Measurements from ENCODE around the gene SPINT2.
"Not testable (repeated sequence)": the region's sequence is repeated elsewhere in the genome, so short reads cannot be mapped to it uniquely, and the experiment has no call there.

The SPINT2 gene

DNA sequence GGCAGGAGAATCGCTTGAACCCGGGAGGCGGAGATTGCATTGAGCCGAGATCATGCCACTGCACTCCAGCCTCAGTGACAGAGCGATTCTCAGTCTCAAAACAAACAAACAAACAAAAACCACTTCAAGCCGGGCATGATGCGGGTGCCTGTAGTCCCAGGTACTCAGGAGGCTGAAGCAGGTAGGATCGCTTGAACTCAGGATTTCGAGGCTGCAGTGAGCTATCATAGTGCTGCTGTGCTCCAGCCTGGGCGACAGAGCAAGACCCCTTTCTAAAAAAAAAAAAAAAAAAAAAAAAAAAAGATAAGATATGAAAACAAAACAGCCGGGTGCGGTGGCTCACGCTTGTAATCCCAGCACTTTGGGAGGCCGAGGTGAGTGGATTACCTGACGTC lies 21.1 kb upstream of the SPINT2 start:
- no peak for DNase-seq

DNA sequence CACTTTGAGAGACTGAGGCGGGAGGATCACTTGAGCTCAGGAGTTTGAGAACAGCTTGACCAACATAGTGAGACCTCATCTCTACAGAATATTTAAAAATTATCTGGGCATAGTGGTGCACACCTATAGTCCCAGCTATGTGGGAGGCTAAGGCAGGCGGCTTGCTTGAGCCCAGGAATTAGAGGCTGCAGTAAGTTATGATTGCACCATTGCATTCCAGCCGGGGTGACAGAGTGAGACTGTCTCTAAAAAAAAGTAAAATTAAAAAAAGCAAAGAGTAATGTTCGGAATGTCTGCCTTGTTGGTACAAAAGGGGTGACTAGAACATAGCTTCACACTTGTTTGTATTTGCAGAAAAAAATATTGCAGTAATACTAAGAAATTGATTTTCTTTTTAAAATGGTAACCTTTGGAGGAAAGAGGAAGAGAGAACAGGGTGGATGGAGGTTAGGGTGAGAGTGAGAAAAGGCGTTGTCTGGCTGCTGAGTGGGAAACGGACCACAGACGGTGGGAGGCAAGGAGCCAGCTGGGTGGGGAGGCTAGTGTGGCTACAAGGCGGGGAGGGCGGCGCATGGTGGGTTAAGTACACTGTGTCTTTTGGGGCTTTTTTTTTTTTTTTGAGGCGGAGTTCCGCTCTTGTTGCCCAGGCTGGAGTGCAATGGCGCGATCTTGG lies 18.4 kb upstream of the SPINT2 start:
- DNase-seq, result no peak

DNA sequence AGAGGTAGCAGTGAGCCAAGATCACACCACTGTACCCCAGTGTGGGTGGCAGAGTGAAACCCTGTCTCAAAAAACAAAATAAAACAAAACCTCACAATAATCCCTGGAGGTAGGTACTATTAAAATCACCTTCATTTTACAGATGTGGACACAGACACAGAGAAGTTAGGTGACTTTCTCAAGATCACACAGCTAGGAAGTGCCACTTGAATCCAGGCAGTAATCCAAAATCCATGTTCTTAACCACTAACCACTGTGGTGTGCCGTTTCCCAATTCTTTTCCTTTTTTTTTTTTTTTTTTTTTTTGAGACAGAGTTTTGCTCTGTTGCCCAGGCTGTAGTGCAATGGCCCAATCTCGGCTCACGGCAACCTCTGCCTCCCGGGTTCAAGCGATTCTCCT lies 17.2 kb upstream of the SPINT2 start:
- no peak for DNase-seq

DNA sequence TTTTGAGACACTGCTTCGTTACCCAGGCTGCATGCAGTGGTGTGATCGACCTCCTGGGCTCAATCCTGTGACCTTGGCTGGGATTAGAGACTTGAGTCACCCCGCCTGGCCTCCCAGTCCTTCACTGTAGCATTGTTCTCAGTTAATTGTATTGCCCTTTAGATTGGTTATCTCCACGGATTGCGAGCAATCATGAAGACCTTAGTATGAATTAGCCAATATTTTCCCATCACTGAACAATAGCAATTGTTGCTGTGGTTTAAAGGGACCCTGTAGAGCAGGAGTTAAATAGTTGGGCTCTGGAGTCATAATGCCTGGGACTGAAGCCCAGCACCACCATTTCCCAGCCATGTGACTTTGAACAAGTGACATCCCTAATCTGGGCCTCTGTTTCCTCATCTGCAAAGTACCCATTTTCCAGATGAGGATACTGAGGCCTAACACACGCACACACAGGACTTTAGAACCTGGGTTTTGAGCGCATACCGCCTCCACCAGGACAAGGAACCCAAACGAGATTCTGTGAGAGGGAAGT lies 16.6 kb upstream of the SPINT2 start:
- DNase-seq, result no peak

DNA sequence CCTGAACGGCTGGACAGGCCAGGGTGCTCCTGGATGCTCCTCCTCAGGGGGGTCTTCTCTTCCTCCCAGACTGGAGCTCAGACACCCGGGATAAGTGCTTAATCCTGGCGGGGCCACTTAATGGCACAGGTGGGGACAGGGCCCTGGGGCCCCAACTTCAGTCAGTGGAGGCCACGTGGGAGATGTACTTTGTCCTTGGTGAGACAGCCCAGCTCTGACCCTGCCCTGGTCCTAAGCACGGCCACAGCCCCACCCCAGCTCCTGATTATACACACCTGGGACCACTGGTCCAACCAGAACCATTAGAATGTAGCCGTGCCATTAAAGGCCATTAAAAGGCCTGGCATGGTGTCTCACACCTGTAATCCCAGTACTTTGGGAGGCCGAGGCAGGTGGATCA lies 16.0 kb upstream of the SPINT2 start:
- DNase-seq, result no peak

DNA sequence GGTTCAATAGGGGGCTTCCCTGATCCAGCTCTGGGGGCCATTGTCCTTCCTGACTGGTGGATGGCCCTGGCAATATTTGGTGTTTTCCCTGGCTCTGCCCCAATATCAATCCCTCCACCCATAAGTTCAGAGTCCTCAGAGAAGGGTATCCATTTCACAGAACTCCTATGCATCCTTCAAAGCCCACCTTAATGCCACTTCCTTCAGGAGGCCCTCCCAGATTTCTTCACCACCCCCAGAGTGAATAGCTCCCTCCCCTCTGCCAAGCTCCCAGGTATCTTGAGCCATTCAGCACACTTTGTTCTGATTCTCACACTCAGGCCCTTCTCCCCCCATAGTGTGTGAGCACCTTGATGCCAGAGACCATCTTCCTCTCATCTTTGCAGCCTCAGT lies 13.9 kb upstream of the SPINT2 start:
- DNase-seq, result no peak

DNA sequence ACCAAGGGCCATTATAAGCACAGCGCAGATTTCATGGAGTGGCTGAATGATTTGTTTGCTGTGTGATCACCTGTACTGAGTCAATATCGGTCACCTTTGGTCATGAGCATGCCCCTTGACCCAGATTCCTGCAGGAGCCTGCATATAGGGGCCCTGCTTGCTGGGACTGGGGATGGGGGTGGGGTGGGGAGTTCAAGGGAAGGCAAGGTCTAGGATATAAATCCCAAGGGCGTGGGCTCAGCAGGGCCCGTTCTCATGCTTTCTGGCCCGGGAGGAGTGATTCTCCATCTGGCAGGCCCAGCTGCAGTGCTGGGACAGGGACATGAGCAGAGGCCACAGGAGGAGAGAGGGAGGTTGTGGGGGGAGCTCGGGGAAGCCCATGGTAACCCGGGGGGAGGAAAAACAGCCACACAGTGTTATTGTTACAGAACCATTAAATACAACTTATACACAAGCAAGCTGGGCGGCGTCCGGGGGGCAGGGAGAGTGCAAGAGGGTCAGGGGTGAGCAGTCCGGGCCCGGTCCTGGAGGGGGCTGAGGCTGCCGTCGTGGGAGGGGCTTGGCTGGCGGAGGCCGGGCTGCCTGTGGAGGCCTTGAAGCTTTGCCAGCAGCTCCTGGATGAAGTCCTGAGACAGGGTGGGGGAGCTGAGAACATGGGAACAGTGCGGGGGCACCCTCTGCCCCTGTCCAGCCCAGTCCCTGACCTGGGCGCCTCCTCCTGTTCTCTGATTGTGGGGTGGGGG lies 13.4 kb upstream of the SPINT2 start:
- peak in 1 of 2 experiments; percentile 45 for DNase-seq

DNA sequence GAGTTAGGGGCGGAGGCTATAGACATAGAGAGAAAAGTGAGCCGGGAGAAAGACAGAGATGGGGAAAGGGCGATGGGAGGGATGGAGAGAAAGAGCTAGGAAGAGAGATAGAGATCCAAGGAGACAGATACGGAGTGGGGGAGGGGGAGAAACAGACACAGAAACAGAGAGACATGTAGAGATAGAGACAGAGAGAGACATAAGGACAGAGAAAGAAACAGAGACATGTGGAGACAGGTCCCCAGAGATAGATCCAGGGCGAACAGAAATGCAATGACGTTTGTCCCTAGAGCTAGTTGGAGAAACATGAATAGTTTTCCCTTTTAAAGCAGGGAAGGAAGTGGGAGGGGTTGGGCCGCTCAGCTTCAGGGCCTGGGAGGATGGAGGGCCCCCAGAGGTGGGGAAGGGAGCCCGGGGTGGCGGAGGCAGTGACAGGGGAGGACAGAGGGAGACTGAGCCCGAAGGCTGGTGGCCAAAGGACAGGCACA lies 12.8 kb upstream of the SPINT2 start:
- no peak for DNase-seq

DNA sequence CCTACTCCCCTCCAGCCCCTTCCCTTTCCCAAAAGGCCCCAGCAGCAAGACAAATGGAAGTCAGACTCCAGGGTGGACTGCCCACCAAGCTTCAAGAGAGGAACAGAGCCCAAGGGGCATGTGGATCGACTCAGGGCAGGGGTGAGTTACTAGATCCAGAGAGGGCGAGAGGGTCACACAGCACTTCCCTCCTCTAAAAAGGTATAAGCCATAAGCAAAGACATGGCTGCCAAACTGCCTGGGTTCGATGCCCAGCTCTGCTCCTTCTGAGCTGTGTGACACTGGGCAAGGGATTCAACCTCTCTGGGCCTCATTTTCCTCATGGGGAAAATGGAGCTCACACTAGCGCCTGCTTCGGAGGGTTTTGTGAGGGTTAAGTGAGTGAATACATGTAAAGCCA lies 12.0 kb upstream of the SPINT2 start:
- no peak for DNase-seq

DNA sequence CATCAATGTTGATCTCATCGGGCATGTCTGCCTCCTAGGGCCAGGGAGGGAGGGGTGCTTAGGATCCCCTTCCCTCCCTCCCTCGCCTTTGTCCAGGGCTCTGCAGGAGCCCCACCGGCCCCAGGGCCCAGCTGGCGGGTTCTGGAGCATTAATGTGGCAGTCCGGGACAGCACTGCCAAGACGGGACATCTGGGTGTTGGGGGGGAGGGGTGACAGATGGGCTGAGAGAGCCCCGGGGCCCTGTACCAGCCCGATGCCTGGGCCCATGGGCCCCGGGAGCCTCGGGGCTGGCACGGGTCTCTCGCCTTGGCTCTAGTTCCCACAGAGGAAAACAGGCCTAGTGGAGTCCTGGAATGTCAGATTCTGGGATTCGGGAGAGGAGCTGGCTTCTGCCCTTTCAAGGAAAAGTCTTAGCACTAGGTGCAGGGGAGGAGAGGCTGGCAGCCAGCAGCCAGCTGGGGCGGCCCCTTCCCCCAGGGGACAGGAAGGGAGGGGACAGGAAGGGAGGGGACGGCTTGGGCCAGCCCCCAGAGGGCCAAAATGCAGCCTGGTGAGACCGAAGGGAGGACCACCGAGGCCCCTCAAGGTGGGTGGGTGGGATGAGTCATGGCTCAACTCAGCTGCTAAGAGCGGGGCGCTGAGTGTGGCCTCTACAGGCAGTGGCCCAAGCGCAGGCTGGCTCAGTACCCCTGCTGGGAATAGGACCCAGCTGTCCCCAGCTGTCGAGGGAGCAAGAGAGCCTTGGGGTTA lies 11.3 kb upstream of the SPINT2 start:
- no peak for DNase-seq

DNA sequence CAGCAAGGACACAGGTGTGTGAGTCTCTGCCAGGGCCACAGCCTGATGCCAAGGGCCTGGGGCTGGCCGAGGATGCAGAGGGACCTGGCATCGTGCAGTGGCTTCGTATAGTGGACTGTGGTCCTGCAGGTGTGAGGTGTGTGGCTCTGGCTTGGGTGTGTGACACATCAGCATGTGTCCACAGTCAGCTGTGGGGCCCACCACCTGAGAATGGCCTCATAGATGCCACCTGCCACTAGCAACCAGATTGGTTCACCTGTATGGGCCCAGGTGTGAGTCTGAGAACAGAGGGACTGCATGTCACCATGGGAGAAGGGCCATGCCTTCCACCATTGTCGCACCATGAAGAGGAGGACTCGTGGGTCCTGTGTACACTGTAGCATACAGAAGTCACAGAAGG lies 10.6 kb upstream of the SPINT2 start:
- DNase-seq, result no peak

DNA sequence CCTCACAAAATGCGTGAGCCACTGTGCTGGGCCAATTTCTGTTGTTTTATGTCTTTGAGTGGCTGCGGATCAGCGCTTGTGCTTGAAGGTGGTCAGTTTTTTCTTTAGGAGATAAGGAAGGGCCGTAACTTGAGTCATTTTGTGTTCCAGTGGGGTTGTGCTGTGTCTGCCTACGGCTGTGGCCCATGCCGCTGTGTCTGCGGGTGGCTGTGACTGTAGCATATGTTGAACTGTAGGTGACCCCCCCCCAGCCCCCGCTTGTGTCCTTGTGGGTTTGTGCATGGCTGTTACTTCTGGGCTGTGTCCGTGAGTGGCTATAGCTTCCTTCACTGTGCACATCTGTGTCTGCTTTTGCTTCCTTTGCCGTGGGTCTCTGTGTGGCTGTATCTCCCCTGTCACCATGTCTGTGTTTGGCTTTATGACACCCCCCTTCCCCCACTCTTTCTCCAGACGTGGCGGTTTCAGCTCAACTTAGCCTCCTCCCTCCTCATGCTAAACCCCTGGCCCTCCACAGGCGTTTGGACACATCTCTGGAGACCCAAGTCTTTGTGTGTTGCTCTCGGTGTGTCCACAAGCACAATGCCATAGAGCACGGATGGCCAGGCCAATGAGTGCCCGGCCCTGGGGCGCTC lies 8.9 kb upstream of the SPINT2 start:
- DNase-seq, result no peak

DNA sequence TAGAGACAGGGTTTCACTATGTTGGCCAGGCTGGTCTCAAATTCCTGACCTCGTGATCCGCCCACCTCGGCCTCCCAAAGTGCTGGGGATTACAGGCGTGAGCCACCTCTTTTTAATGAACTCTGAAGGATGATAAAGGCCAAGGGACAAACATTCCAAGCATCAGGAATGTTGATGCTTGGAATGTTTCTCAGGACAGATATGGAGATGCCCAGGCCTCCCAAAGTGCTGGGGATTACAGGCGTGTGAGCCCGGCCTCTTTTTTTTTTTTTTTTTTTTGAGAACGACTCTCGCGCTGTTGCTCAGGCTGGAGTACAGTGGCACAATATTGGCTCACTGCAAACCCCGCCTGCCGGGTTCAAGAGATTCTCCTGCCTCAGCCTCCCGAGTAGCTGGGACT lies 2.4 kb upstream of the SPINT2 start:
- not testable (repeated sequence) for DNase-seq

DNA sequence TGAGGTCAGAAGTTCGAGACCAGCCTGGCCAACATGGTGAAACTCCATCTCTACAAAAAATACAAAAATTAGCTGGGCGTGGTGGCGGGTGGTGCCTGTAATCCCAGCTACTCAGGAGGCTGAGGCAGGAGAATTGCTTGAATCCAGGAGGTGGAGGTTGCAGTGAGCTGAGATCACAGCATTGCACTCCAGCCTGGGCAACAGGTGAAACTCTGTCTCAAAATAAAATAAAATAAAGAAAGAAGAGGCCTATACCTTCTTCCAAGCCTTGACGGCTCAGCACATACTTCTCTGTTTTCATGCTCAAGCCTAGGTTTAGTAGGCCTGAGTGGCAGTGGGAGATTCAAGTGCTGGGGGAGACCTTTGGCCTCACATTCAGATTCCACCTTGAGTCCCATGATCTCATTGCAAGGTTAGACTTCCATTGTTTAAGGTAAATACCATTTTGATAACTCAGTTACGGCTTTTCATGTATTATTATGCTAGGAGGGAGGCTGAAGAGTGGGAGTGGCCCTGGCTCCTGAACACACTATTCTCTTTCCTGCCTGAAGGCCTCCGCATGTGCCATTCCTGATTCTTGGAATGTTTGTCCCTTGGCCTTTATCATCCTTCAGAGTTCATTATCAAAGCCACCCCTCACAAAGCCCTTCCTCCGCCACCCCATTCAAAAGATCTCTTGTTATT lies 1.6 kb upstream of the SPINT2 start:
- no peak for DNase-seq

DNA sequence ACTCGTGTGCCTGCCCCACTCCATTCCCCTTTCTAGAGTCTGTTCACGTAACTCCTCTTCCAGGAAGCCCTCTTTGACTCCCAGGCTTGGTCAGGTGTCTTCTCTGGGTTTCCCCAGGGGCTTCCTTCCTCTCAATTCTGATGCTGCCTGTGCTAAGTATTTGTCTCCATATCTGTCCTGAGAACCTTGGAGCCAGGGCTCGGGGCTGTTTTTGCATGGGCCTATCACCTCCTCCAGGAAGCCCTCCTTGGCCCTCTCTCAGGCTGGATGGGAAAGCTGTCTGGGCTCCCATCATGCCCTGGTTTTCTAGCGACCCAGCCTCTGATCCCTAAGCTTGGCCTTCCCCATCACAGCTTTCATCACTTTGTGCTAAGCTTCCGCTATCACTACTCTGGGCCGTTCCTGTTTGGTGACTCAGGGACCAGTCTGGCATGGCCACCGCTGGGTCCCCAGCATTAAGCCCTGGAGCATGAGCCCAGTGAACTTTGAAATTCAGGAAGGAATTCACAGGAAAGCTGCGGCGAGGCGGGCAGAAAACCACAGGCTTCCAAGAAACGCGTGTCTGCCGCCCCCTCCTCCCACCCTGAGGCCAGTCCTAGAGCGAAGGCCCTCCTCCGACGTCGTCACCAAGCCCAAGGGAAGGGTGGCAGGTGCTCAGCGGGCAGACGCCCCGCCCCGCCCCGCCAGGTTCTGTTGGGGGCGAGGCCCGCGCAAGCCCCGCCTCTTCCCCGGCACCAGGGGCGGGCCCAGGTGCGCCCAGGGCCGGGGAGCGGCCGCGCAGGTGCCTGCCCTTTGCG lies 486 bp upstream of the SPINT2 start:
- no peak for DNase-seq

DNA sequence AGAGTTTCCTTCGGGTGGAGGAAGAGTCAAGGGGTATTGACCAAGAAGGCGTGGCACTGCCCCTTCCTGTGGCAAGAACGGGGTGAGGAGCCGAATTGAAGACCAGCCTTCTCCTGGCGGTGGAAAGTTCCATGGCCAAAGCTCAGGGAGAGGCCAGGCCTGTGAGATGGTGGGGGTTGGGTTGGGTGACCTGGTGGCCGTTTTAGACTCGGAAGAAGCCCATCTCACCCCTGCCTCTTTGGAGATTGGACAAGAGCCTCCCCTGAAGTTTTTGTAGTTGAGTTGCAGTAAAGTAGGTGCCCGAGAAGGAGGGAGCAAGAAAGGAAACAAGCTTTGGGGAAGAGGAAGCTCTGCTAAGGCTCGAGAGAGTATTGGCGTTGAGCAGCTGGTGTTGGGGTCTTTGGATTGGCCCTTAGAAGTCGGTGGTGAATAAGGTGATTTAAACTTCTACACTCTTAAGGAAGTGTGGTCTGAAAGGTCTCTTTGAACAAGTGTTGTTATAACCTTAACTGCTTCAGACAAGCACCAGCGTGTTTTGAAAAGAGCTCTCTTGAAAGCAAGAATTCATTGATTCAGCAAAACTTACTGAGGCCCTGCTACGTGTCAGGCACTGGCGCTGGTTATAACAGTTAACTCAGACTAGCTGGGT lies 964 bp downstream of the SPINT2 start:
- DNase-seq, result no peak

DNA sequence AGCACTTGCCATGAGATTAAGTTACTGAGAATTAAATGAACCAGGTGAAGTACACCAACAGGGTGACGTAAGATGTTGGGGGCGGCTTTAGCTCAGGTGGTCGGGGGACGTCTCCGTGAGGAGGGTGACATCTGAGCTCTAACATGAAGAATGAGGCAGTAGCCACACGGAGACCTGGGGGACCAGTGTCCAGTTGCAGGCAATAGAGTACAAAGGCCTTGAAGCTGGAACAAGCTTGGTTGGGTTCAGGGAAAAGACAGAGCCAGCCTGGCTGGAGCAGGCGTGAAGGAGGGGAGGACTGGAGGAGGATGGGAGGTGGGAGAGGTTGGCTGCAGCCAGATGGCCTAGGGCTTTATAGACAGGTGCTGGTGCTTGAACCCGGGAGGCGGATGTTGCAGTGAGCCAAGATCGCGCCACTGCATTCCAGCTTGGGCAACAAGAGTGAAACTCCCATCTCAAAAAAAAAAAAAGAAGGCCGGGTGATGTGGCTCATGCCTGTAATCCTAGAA lies 1.6 kb downstream of the SPINT2 start:
- DNase-seq, result no peak

DNA sequence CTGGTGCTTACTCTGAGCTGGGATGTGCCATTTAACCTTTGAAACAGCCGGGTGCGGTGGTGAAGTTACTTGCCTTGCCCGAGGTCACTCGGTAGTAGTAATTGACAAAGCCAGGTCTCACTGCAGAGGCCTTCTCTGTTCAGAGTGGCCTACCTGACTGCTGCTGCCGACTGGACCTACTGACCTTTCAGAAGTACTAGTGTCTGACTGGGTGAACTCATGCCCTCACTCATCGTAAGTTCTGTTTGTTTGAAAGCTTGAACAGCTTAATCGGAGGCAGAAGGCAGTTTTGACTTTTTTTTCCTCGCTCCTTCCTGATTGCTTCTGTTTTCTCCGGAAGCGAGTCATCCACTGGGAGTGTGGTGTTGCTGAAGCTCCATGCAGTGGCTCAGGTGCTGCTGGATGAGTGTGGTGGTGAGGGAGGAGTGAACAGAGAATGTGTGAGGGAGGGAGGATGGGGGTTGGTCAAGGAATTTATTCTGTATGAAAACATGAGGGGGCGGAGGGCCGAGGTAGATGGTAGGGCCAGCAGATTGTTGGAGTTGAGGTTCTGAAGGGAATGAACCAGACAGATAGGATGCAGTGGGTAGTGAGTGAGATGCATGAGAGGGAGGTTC lies 2.7 kb downstream of the SPINT2 start:
- DNase-seq, result no peak

DNA sequence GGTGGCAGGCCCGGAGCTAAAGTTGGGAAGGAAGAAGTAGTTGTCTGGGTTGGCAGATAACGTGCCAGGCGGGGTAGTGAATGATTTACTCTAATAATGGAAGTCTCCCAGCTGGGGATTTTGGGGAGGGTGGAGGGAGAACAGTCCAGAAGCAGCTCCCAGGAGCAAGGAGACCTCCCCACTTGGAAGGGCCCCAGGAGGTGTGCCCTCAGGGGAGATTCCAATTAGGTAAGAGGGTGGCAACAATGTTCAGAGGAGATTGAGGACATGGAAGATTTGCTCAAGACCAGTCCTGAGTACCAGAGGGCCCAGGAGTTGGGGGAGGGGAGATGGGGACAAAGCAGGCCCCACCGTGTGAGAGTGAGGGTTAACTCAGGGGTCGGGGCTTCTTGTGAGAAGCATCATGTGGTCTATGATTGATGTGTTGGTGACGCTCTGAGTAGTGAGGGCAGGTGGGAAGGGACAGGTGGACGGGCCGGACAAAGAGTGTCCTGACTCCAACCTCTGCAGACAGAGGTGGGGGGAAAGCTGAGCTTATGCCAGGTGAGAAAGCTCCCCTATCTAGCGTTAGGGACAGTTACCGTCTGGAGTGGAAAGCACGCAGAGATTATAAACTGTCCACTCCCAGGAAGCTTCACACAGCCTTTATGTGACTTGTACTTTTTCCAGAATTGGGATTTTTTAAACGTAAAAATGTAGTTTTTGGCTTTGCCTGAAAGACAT lies 3.5 kb downstream of the SPINT2 start:
- no peak for DNase-seq

DNA sequence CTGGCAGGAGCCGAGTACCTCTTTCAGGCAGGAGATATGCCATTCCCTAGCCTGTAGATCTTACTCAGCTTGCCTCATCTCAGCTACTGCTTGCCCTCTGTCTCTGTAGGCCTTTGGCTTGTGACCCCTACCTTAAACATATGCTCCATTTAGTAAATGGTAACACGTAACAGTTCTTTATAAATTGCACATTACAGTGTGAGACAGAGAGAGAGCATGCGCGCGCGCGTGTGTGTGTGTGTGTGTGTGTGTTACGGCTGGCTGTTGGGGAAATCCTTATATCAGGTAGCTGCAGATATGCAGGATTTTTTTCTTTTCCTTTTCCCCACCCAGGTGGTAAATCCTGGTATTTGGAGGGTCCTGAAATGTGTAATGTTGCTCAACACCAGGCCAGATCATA lies 4.2 kb downstream of the SPINT2 start:
- DNase-seq, result no peak
